Motor neuron (in vitro differentiated cells): ENCODE measurements around the gene ABCC9. TPM values are rescaled to one million over a fixed set of nuclear protein-coding genes. Genes with fewer than 3 reads are reported as not detected.
A peak's percentile ranks its signal among the peaks of the same experiment; 100 is the strongest.
"Not testable (repeated sequence)": the region's sequence is repeated elsewhere in the genome, so short reads cannot be mapped to it uniquely, and the experiment has no call there.

Source experiments
- ATAC-seq, 8 experiments: fragments of 200-7000 bp; cut with Tn5 transposase; replicated peaks in 6 of 8; 2 replicates each; pipeline ENCODE4 v1.8.0; 2021; ENCODE audit warnings: mild to moderate bottlenecking in 8 of 8, moderate library complexity in 8 of 8
- H3K27ac ChIP-seq, 2 donors: fragments of 250-450 bp; sonication (Bioruptor Pico); 2 replicates each; pipeline ENCODE4 v1.9.0; 2021; ENCODE audit warnings: antibody characterized with exemption in 2 of 2, mild to moderate bottlenecking in 2 of 2, moderate library complexity in 1 of 2
- H3K4me1 ChIP-seq, 2 donors: fragments of 250-450 bp; sonication (Bioruptor Pico); replicated peaks in 1 of 2; 2 replicates each; pipeline ENCODE4 v1.6.1; 2021; ENCODE audit warnings: antibody characterized with exemption in 2 of 2, mild to moderate bottlenecking in 2 of 2, moderate library complexity in 1 of 2
- H3K4me3 ChIP-seq, 5 donors: fragments of 250-450 bp; sonication (Bioruptor Pico); 2 replicates each; pipeline ENCODE4 v1.9.0; 2021; ENCODE audit warnings: antibody characterized with exemption in 5 of 5, mild to moderate bottlenecking in 5 of 5, moderate library complexity in 4 of 5
- WGBS, 10 experiments: fragments of 450-650 bp; shearing (Covaris generic); methylation state at CpG; one replicate each; pipeline ENCODE4 v1.0.0; 2022; 5-methylcytosine and 5-hydroxymethylcytosine counted together
- in situ Hi-C, 9 experiments: fragments of 400-800 bp; cut with MboI; loops; one replicate each; pipeline ENCODE4 v1.15.0; 2021; ENCODE audit warnings: low sequenced_read_pairs in 9 of 9, low pct_unique_long_range_greater_than_20kb in 2 of 9; ENCODE audit not compliant: unreplicated experiment in 9 of 9
- total RNA-seq, 8 experiments: library from RNA; unstranded; fragments of 300-600 nt; gene quantifications; 2 replicates each; pipeline versions ENCODE4 v1.2.3 to v1.2.4, GENCODE V29; 2022

The ABCC9 gene
- total RNA-seq, 8 experiments from 2014 or later = 0.04 to 6.6 (median 0.36) TPM

DNA sequence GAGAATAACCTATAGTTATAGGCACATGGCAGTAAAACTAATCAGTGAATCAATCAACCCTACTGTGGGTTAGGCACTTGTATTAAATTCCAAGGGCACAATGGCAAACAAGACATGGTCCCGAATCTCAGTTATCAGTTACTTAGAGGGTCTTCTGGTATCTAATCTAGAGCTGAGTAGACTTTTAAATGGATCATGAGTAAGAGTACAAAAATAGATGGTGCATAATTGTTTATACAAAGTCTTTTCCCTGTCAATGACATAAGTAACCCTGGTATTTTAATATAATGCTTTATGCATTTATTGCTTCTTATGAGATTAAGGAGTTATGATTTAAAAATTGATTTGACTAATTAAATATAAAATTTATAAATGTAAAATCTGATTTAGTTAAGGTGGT is 143.7 kb downstream of the ABCC9 start:
- 0 to 100% (median 80%) methylated on average over 1 of the region's 1 CpG; no CpG with 5 or more reads in 1 of the 10 experiments for WGBS, 10 experiments
- H3K4me3 ChIP-seq = no peak overlapping the region
- H3K27ac ChIP-seq = no peak overlapping the region
- no peak for ATAC-seq
- in situ Hi-C loops = no loop called here
- no peaks in the 10 kb centered on the region for H3K4me1 ChIP-seq

DNA sequence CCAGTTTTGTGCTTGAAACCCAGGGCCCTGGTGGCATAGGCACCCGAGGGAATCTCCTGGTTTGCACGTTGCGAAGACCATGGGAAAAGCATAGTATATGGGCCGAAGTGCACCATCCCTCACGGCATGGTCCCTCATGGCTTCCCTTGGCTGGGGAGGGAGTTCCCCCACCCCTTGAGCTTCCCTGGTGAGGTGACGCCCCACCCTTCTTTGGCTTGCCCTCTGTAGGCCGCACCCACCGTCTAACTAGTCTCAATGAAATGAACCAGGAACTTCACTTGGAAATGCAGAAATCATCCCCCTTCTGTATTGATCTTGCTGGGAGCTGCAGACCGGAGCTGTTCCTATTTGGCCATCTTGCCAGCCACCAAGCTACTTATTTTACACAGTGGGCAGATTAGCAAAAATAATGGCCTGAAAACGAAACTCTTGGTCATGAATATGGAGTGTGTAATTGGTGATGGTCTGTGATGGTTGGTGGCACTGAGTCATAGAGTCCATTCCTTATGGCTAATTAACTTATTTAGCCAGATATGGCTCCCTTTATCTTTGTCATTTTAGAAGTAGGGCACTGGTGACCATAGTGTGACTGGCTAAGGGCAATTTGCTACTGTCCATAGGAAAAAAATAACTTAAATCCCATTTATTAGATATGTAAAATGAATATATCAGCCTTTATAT is 145.4 kb downstream of the ABCC9 start:
- in situ Hi-C loops = no loop called here
- no peak overlapping the region for H3K4me3 ChIP-seq
- no peak for ATAC-seq
- no peaks in the 10 kb centered on the region for H3K4me1 ChIP-seq
- no peak overlapping the region for H3K27ac ChIP-seq
- 50 to 100% (median 91%) methylated on average over 1 to 4 of the region's 10 CpGs; no CpG with 5 or more reads in 4 of the 10 experiments for WGBS, 10 experiments

DNA sequence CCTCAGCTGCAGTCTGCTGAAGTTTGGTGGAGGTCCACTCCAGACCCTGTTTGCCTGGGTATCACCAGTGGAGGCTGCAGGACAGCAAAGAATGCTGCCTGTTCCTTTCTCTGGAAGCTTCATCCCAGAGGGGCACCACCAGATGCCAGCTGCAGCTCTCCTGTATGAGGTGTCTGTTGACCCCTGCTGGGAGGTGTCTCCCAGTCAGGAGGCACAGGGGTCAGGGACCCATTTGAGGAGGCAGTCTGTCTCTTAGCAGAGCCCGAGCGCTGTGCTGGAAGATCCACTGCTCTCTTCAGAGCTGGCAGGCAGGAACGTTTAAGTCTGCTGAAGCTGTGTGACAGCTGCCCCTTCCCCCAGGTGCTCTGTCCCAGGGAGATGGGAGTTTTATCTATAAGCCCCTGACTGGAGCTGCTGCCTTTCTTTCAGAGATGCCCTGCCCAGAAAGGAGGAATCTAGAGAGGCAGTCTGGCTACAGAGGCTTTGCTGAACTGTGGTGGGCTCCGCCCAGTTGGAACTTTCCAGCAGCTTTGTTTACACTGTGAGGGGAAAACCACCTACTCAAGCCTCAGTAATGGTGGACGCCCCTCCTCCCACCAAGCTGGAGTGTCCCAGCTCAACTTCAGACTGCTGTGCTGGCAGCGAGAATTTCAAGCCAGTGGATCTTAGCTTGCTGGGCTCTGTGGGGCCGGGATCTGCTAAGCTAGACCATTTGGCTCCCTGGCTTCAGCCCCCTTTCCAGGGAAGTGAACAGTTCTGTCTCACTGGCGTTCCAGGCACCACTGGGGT is 146.2 kb downstream of the ABCC9 start:
- H3K4me3 ChIP-seq, H3K4me1 ChIP-seq, ATAC-seq, in situ Hi-C loops, H3K27ac ChIP-seq: not testable (repeated sequence)
- WGBS, 10 experiments = 20 to 100% (median 87%) methylated on average over 1 to 8 of the region's 8 CpGs; no CpG with 5 or more reads in 2 of the 10 experiments

DNA sequence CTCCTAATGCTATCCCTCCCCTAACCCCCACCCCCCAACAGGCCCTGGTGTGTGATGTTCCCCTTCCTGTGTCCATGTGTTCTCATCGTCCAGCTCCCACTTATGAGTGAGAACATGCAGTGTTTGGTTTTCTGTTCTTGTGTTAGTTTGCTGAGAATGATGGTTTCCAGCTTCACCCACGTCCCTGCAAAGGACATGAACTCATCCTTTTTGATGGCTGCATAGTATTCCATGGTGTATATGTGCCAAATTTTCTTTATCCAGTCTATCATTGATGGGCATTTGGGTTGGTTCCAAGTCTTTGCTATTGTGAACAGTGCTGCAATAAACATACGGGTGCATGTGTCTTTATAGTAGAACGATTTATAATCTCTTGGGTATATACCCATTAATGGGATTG is 151.5 kb downstream of the ABCC9 start:
- ATAC-seq, H3K4me1 ChIP-seq, in situ Hi-C loops, H3K27ac ChIP-seq, H3K4me3 ChIP-seq: not testable (repeated sequence)
- 60 to 100% (median 94%) methylated on average over 1 to 2 of the region's 4 CpGs; no CpG with 5 or more reads in 5 of the 10 experiments for WGBS, 10 experiments

DNA sequence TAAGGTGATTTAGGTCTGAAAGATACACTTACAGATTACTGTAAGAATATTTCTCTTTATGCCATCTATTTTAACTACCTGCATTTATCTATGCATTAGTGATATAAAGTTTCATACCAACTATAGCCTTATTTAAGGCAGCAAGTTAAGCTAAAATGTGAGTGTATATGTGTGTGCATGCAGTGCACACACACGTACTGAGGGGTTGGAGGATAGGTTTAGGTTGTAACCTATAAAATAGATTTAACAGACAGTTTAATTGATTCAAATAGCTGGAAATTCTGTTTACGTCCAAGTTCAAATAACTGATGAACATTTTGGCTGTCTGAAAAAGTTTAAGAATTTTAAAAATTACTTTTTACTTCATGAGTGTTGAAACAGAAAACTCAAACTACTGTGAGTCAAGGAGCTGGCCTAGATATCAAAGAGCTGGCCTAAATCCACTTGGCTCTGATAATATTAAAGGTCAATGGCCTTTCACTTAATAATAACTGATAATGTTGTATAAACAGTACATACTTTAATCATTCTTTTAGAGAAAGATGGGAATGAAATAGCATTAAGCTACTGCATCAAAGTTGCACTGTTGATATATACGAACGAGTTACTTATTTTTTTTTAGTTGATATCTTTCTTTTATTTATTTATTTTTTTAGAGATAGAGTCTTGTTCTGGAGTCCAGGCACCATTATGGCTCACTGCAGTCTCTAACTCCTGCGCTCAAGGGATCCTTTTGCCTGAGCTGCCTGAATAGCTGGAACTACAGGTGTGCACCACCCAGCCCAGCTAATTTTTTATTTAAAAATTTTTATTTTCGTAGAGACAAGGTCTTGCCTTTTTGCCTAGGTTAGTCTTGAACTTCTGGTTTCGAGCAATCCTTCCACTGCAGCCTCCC is 152.9 kb downstream of the ABCC9 start:
- no peak for ATAC-seq
- in situ Hi-C loops = no loop called here
- no peaks in the 10 kb centered on the region for H3K4me1 ChIP-seq
- H3K4me3 ChIP-seq = no peak overlapping the region
- WGBS, 10 experiments = 22 to 100% (median 76%) methylated on average over 2 to 7 of the region's 7 CpGs
- H3K27ac ChIP-seq = no peak overlapping the region

DNA sequence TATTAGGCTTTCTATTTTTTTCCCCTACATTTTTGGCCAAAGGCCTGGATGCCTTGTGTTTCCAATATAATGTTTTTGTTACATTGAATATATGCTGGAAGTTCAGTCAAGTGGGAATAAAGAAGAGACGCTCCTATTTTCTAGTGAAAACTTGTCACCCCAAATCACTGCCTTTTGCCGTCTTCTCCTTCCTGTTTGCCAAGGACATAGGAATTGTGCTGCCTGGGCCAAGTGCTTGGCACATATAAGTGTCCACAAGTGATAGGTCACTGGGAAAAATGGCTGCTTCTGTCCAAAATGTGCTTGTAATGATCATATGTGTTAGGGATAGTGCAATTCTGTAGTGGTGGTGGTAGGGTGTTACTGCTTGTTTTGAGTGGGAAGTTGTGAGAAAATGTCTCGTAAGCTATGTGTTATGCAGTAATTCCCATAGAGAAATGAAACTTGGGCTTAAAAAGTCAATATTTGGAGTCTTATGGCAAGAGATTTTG is 155.1 kb downstream of the ABCC9 start:
- no peak for ATAC-seq
- Histone ChIP-seq H3K4me1 (no peaks in the 10 kb centered on the region), H3K27ac (no peak overlapping the region), H3K4me3 (no peak overlapping the region)
- WGBS, 10 experiments = 17 to 100% (median 93%) methylated on average over 1 to 3 of the region's 3 CpGs
- in situ Hi-C loops = no loop called here

DNA sequence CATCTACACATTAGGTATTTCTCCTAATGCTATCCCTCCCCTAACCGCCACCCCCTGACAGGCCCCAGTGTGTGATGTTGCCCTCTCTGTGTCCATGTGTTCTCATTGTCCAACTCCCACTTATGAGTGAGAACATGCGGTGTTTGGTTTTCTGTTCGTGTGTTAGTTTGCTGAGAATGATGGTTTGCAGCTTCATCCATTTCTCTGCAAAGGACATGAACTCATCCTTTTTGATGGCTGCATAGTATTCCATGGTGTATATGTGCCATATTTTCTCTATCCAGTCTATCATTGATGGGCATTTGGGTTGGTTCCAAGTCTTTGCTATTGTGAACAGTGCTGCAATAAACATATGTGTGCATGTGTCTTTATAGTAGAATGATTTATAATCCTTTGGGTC is 158.5 kb downstream of the ABCC9 start:
- H3K4me1 ChIP-seq, H3K4me3 ChIP-seq, in situ Hi-C loops, ATAC-seq, H3K27ac ChIP-seq: not testable (repeated sequence)
- 0 to 100% (median 83%) methylated on average over 1 to 3 of the region's 3 CpGs; no CpG with 5 or more reads in 2 of the 10 experiments for WGBS, 10 experiments

DNA sequence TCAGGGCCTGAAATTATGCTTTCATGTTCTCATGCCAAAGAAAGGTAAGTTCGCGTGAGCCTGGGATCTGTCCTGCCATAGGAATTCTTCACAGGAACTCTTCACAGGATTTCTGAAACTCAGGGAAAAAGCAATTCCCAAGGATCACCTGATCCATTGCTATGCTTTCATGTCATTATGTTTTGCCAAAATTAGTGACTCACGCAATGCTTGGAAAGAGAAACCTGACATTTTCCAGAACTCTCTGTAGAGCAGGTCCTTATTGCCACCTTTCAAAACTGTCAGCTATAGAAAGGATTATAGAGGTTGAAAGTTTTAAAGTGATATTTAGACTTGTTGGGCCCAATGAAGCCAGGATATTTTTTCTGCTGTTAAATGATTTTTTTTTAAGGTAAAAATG is 160.4 kb downstream of the ABCC9 start:
- Histone ChIP-seq H3K4me1 (no peaks in the 10 kb centered on the region), H3K4me3 (no peak overlapping the region), H3K27ac (no peak overlapping the region)
- no peak for ATAC-seq
- 75 to 100% (median 91%) methylated on average over 1 to 3 of the region's 3 CpGs; no CpG with 5 or more reads in 2 of the 10 experiments for WGBS, 10 experiments
- in situ Hi-C loops = no loop called here

DNA sequence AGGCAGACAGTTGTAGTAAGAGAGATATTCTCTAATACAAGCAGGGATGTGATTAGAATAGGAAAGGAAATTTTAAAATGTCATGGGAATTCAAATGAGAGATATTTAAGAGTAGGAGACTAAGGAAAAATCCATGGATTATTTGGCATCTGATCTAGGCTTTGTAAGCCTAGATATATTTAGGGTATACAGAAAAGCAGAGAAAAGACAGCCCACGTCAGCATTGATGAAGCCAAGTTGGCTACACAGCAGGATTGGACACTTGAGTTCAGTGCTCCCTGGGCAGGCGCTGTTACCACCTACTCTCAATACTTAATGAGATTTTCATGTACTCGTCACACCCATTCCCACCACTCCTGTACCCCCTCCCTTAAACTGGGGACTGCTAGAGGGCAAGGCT is 165.1 kb downstream of the ABCC9 start:
- in situ Hi-C loops = no loop called here
- Histone ChIP-seq H3K4me3 (no peak overlapping the region), H3K27ac (no peak overlapping the region), H3K4me1 (peaks cover 3 to 5% of the 10 kb centered on the region in 2 donors)
- 48 to 100% (median 76%) methylated on average over 1 to 3 of the region's 3 CpGs; no CpG with 5 or more reads in 1 of the 10 experiments for WGBS, 10 experiments
- no peak for ATAC-seq

DNA sequence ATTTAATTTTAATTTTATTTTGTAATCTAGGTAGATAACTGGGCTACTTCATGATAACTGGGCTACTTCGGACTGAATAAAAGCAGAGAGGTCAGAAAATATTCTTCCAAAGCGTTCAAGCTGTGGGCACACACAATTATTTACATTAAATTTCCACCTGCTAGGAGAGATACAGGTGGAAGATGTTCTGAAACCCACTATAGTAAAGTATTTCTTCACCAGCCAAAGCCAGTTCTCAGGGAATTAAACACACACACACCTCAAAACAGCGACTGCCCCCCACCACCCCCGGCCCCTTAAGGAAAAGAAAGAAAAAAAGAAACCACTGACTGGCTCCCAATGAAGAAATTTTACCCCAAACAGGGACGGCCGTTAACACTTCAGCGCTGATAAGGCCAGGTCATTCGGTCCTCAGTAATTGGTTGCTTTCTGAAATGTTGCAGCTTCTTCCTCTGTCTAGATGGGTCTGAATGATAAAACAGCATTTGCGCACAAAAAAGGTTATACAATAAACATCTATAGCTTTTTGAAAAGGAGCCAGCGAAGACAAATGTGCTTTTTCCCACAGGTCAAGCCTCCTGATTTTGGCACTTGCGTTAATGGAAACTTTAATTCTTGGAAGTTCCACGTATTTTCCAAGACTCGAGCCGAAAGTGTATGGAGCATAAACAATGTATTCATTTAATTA is 165.9 kb downstream of the ABCC9 start:
- in situ Hi-C loops = no loop called here
- peak overlapping the region; percentile 33 to 45 (median 38) for H3K4me3 ChIP-seq
- 17 to 53% (median 30%) methylated on average over 2 to 13 of the region's 14 CpGs; no CpG with 5 or more reads in 1 of the 10 experiments for WGBS, 10 experiments
- H3K27ac ChIP-seq = no peak overlapping the region
- no peak for ATAC-seq
- peaks cover 3 to 5% of the 10 kb centered on the region in 2 donors for H3K4me1 ChIP-seq

DNA sequence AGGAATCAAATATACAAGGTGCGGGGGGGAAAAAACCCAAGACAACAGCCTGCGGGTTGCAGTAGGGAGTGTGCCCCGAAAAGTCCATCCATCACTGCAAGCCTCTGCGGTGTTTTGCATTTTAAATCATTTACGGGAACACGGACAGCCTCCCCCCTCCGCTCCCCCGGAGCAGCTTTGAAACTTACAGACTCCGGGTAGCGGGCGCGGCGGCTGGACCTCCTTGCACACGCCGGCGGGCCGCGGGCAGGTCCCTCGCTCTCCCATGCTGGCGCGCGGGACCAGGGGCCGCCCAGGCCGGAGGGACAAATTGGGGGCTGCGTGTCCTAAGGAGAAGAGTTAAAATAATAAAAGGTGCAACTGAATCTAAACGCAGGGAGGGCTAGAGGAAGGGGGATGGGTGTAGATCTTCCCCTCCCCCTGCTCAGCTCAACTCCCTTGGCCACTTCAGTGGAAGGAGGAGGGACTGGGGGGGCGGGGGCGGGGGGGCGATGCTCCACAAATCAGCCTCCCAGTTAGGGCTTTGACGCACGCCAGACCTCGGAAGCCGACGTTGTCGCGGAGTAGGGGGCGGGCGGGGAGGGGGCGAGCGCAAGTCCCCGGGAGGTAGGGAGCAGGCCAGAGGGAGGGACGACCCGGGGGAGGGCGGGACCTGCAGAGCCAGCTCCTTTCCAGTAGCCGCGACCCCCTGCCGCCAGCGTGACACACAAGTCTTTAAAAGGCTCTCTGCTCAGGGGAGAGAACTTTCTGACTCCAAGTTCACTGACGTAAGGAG is 166.7 kb downstream of the ABCC9 start, which contains the start of gene KCNJ8:
Gene KCNJ8 (minus strand): TSS at position 349 of the 775 bp plus-strand sequence. CDS start 1,090 bp downstream, outside the sequence.
- Histone ChIP-seq H3K4me3 (peak within 1 kb of the TSS; percentile 33 to 45 (median 38)), H3K4me1 (peaks cover 3 to 5% of the 10 kb centered on the region in 2 donors), H3K27ac (peak within 1 kb of the TSS in 1 of 2 donors; percentile 72)
- 0 to 9% (median 1%) methylated on average over 1 to 15 of the region's 49 CpGs; no CpG with 5 or more reads in 1 of the 10 experiments for WGBS, 10 experiments
- ATAC-seq = peak; percentile 82 to 94 (median 92)
- in situ Hi-C loops = no loop called here
